Progenitor cell of endocrine pancreas (in vitro differentiated cells): ENCODE measurements around the gene ZNF783. TPM values are rescaled to one million over a fixed set of nuclear protein-coding genes. Genes with fewer than 3 reads are reported as not detected.
A peak's percentile ranks its signal among the peaks of the same experiment; 100 is the strongest.

ENCODE experiments used
- DNase-seq: peaks from one replicate; pipeline ENCODE4 v3.0.0; 2021; ENCODE audit warnings: low spot score; ENCODE audit not compliant: unreplicated experiment
- H3K27ac Mint-ChIP-seq: 2 replicates; pipeline ENCODE4 v1.8.0; 2021; ENCODE audit warnings: mild to moderate bottlenecking, moderate library complexity, mixed read lengths
- H3K27me3 Mint-ChIP-seq: 2 replicates; pipeline ENCODE4 v1.8.0; 2021; ENCODE audit warnings: mixed read lengths
- H3K36me3 Mint-ChIP-seq: 2 replicates; pipeline ENCODE4 v1.8.0; 2022; ENCODE audit warnings: mixed read lengths; ENCODE audit not compliant: insufficient read depth
- H3K4me1 Mint-ChIP-seq: 2 replicates; pipeline ENCODE4 v1.8.0; 2021; ENCODE audit warnings: low read depth, mixed read lengths
- H3K4me3 Mint-ChIP-seq: 2 replicates; pipeline ENCODE4 v1.8.0; 2021; ENCODE audit warnings: low read depth, mild to moderate bottlenecking, moderate library complexity, mixed read lengths
- H3K9me3 Mint-ChIP-seq: 2 replicates; pipeline ENCODE4 v1.8.0; 2021; ENCODE audit warnings: low read depth, mixed read lengths
- CTCF ChIP-seq: fragments of 200-600 bp; sonication (generic); IDR thresholded peaks from one replicate; pipeline ENCODE4 v1.5.0; 2021; ENCODE audit warnings: antibody characterized with exemption, mild to moderate bottlenecking; ENCODE audit not compliant: unreplicated experiment
- total RNA-seq: library from RNA; stranded (reverse); gene quantifications from 2 replicates; pipeline ENCODE4 v1.2.1, GENCODE V29; 2021

The ZNF783 gene
- total RNA-seq, 1 donor from 2014 or later: 18.5 TPM

GRCh38 chr7:149278396-149278795, 16.4 kb downstream of the ZNF783 start:
- TF ChIP-seq CTCF: no peak
- no peak overlapping the region for H3K27ac Mint-ChIP-seq
- H3K9me3 Mint-ChIP-seq: peaks cover 9% of the 10 kb centered on the region
- H3K27me3 Mint-ChIP-seq: no peaks in the 10 kb centered on the region
- no peak for DNase-seq
- no peak overlapping the region for H3K4me3 Mint-ChIP-seq
- H3K4me1 Mint-ChIP-seq: no peaks in the 10 kb centered on the region
- peaks cover 29% of the 10 kb centered on the region for H3K36me3 Mint-ChIP-seq

- H3K9me3 Mint-ChIP-seq: peaks cover 5% of the 10 kb centered on the region
- no peak for DNase-seq
- H3K4me1 Mint-ChIP-seq: no peaks in the 10 kb centered on the region
- H3K27me3 Mint-ChIP-seq: no peaks in the 10 kb centered on the region
- no peak for TF ChIP-seq CTCF
- H3K27ac Mint-ChIP-seq: peak overlapping the region; percentile 65
- H3K4me3 Mint-ChIP-seq: no peak overlapping the region
- peaks cover 24% of the 10 kb centered on the region for H3K36me3 Mint-ChIP-seq
These were observed 17.2 kb downstream of the ZNF783 start for GRCh38 chr7:149279111-149279743.

- Mint-ChIP-seq H3K4me3 (no peak overlapping the region), H3K36me3 (peaks cover 17% of the 10 kb centered on the region), H3K27me3 (no peaks in the 10 kb centered on the region), H3K9me3 (no peaks in the 10 kb centered on the region), H3K4me1 (no peaks in the 10 kb centered on the region), H3K27ac (no peak overlapping the region)
- TF ChIP-seq CTCF: no peak
- DNase-seq: no peak
These were observed 18.2 kb downstream of the ZNF783 start for GRCh38 chr7:149280151-149280550.

- H3K9me3 Mint-ChIP-seq: no peaks in the 10 kb centered on the region
- no peak overlapping the region for H3K27ac Mint-ChIP-seq
- TF ChIP-seq CTCF: no peak
- H3K36me3 Mint-ChIP-seq: peaks cover 17% of the 10 kb centered on the region
- DNase-seq: no peak
- H3K4me3 Mint-ChIP-seq: no peak overlapping the region
- peaks cover 4% of the 10 kb centered on the region for H3K27me3 Mint-ChIP-seq
- peaks cover 1% of the 10 kb centered on the region for H3K4me1 Mint-ChIP-seq
These were observed 18.9 kb downstream of the ZNF783 start for GRCh38 chr7:149280661-149281507.

- Mint-ChIP-seq H3K36me3 (peaks cover 16% of the 10 kb centered on the region), H3K4me1 (peaks cover 1% of the 10 kb centered on the region), H3K4me3 (no peak overlapping the region), H3K27me3 (peaks cover 9% of the 10 kb centered on the region), H3K9me3 (no peaks in the 10 kb centered on the region), H3K27ac (no peak overlapping the region)
- no peak for TF ChIP-seq CTCF
- DNase-seq: no peak
These were observed 19.7 kb downstream of the ZNF783 start for GRCh38 chr7:149281508-149282330.
